K562 (cell line): ENCODE data around the gene CTU1. TPM values are rescaled to one million over a fixed set of nuclear protein-coding genes. Genes with fewer than 3 reads are reported as not detected.
A peak's percentile ranks its signal among the peaks of the same experiment; 100 is the strongest.

Experiments used
- AFF1 ChIP-seq, 2 experiments: fragments of 450-650 bp; IDR thresholded peaks; 2 replicates each; pipeline ENCODE4 v1.6.1; 2018; ENCODE audit warnings: mild to moderate bottlenecking in 2 of 2, low read depth in 1 of 2; ENCODE audit not compliant: partially characterized antibody in 2 of 2
- ARID3A ChIP-seq: IDR thresholded peaks from 2 replicates; pipeline ENCODE4 v1.6.1; 2012; ENCODE audit warnings: low read depth, low read length, improper control_type of control experiment, borderline replicate concordance
- CXXC5 ChIP-seq: fragments of 250-450 bp; sonication (Bioruptor Pico); IDR thresholded peaks from 2 replicates; pipeline ENCODE4 v1.8.0; 2022; ENCODE audit warnings: inconsistent platforms, mild to moderate bottlenecking, moderate library complexity
- MCM7 ChIP-seq, 2 experiments: fragments of 450-650 bp; IDR thresholded peaks; 2 replicates each; pipeline ENCODE4 v1.6.1; 2016 to 2018
- NCOA4 ChIP-seq: fragments of 450-650 bp; IDR thresholded peaks from 2 replicates; pipeline ENCODE4 v1.6.1; 2018; ENCODE audit warnings: mild to moderate bottlenecking; ENCODE audit not compliant: partially characterized antibody
- NCOA6 ChIP-seq: fragments of 450-650 bp; IDR thresholded peaks from 2 replicates; pipeline ENCODE4 v1.6.1; 2017; ENCODE audit warnings: mild to moderate bottlenecking
- POLR2AphosphoS5 ChIP-seq: IDR thresholded peaks from 2 replicates; pipeline ENCODE4 v1.6.1; 2011; ENCODE audit warnings: mild to moderate bottlenecking, low read depth, low read length, moderate library complexity; ENCODE audit not compliant: control insufficient read depth, insufficient read depth
- POLR2H ChIP-seq: IDR thresholded peaks from 2 replicates; pipeline ENCODE4 v1.6.1; 2016; ENCODE audit warnings: missing genetic modification characterization, low read depth, mild to moderate bottlenecking, control low read depth, missing compliant biosample characterization, moderate library complexity
- TFAM ChIP-seq: fragments of 250-450 bp; sonication (Bioruptor Pico); conservative IDR thresholded peaks from 2 replicates; pipeline ENCODE4 v1.5.0; 2021; ENCODE audit warnings: mild to moderate bottlenecking, moderate library complexity
- ZC3H8 ChIP-seq: fragments of 450-650 bp; IDR thresholded peaks from 2 replicates; pipeline ENCODE4 v1.6.1; 2017
- ZNF143 ChIP-seq: sonication (generic); formaldehyde crosslinking; IDR thresholded peaks from 2 replicates; pipeline ENCODE4 v1.9.0; 2022; ENCODE audit warnings: mild to moderate bottlenecking, missing genetic modification reagents
- ZNF165 ChIP-seq: fragments of 250-450 bp; sonication (Bioruptor Pico); IDR thresholded peaks from 2 replicates; pipeline ENCODE4 v1.4.0; 2020; ENCODE audit warnings: borderline replicate concordance
- ZNF609 ChIP-seq: sonication (generic); formaldehyde crosslinking; IDR thresholded peaks from 2 replicates; pipeline ENCODE4 v1.8.1; 2023; ENCODE audit warnings: missing genetic modification reagents, mild to moderate bottlenecking, borderline replicate concordance
- ZNF780A ChIP-seq: fragments of 250-450 bp; sonication (Bioruptor Pico); IDR thresholded peaks from 2 replicates; pipeline ENCODE4 v1.5.0; 2021; ENCODE audit warnings: mild to moderate bottlenecking
- polyA plus RNA-seq, 8 experiments: library from polyadenylated mRNA; depleted of rRNA in 4 of 8; stranded (reverse) in 5 of 8; unstranded in 3 of 8; fragments of >200 nt; fragmentation: Nextera tagmentation in 2 of 8; fragmentation: Illumina TruSeq in 1 of 8; extraction: Ambion mirVana in 2 of 8; extraction: Trizol in 1 of 8; gene quantifications; 2 replicates each; pipeline versions ENCODE4 v1.2.1 to v1.2.3, GENCODE V29; 2011 to 2014; ENCODE audit warnings: inconsistent platforms in 1 of 8, missing spikeins in 1 of 8
- total RNA-seq, 7 experiments: library from RNA; depleted of rRNA in 6 of 7; stranded (reverse); fragments of >200 nt in 6 of 7; fragmentation: Illumina TruSeq in 2 of 7; extraction: Trizol in 2 of 7; gene quantifications; 2 replicates each; pipeline versions ENCODE4 v1.2.1 to v1.2.3, GENCODE V29; 2011 to 2021; ENCODE audit warnings: low replicate concordance in 1 of 7
- TF ChIP-seq, protein P1 (sequence below): fragments of 450-650 bp; formaldehyde crosslinking; IDR thresholded peaks from 2 replicates; pipeline ENCODE4 v1.4.0; 2020; ENCODE audit warnings: mild to moderate bottlenecking

CTU1 gene
- total and polyA plus RNA-seq, 9 of the 15 experiments (the other 6 are each of a cell fraction or from before 2014, with no cell fraction given): 0.03 to 18.4 (median 2.3) TPM; not detected in 1

- TF ChIP-seq POLR2H (tag) (no peak), NCOA6 (no peak), CXXC5 (CRISPR knock-in tag) (peak; percentile 81), AFF1 (IDR thresholded peaks at IDR 0.05; ENCODE audit: low read depth in 1 of 2, partially characterized antibody in 2 of 2) (peak; percentile 58 to 98), ZNF780A (no peak), ZNF609 (CRISPR knock-in tag) (no peak), MCM7 (IDR thresholded peaks at IDR 0.05) (no peak), ZC3H8 (no peak), POLR2AphosphoS5 (peak; percentile 27; the same call in 1 of the 2 replicates), ARID3A (no peak), TFAM (CRISPR knock-in tag) (no peak), ZNF165 (no peak), ZNF143 (CRISPR knock-in tag) (peak; percentile 96), NCOA4 (no peak)
- TF ChIP-seq, protein P1, sequence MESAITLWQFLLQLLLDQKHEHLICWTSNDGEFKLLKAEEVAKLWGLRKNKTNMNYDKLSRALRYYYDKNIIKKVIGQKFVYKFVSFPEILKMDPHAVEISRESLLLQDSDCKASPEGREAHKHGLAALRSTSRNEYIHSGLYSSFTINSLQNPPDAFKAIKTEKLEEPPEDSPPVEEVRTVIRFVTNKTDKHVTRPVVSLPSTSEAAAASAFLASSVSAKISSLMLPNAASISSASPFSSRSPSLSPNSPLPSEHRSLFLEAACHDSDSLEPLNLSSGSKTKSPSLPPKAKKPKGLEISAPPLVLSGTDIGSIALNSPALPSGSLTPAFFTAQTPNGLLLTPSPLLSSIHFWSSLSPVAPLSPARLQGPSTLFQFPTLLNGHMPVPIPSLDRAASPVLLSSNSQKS (CRISPR knock-in tag): no peak
Measured at GRCh38 chr19:51108066-51108804, at the start of gene CTU1 (continued).
